Measurements from ENCODE around the gene SIM1.

SIM1 gene

DNA sequence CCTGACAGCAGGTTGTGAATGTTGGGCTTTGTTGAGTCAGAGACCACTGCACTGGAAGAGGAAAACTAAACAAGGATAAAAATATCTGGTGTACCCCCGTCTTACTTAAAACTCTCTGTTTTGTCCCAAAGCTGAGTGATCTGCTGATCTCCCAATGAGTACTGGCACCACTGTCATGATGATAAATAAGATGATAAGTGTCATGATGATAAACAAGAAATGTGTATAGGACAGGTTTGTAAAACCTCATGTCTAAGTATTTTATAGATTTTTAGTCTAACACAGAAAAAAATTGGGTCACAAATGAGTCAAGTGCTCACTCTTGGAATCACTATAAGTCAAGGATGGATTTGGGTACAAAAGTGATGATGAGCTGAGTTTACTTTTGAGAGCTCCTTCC lies 8.5 kb upstream of the SIM1 start:
- H3K9me3 ChIP-seq (replicated peaks in 1 of 11): peaks cover 0 to 11% (median 7%) of the 10 kb centered on the region in 11 experiments; a peak in 10 of 22 replicates
- no peak overlapping the region for H3K4me2 ChIP-seq
- no peaks in the 10 kb centered on the region for H4K20me1 ChIP-seq
- H3K4me1 ChIP-seq: no peaks in the 10 kb centered on the region
- no peak overlapping the region for H3K27ac ChIP-seq
- H3K36me3 ChIP-seq: no peaks in the 10 kb centered on the region
- H3K9ac ChIP-seq: no peak overlapping the region
- H3K27me3 ChIP-seq: peaks cover 0 to 20% (median 5%) of the 10 kb centered on the region in 11 experiments; a peak in 10 of 22 replicates
- no peak for TF ChIP-seq Cebpa-rat (IDR thresholded peaks at IDR 0.05)
- H3K4me3 ChIP-seq: no peak overlapping the region

DNA sequence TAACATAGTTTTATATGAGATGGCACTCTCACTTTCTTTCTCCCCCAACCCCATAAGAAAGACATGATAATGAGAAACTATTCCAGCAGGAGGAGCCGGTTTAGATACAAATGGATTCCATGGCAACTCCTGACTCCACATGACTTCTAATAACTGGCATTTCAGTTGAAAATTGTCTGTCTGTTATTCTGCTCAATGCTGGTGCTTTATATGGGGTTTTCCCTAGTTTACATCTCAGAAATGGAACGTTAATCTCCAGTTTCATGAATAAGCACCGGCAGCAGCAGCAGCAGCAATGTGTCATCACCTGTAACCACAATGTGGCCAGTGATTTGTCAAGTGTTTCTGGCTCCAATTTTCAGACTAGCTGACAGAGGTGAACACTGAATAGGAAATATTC lies 8.0 kb upstream of the SIM1 start:
- no peak for TF ChIP-seq Cebpa-rat (IDR thresholded peaks at IDR 0.05)
- Histone ChIP-seq H3K9me3 (replicated peaks in 1 of 11) (peaks cover under 1 to 15% (median 9%) of the 10 kb centered on the region in 11 experiments; a peak in 21 of 22 replicates), H3K36me3 (no peaks in the 10 kb centered on the region), H3K4me2 (no peak overlapping the region), H3K9ac (no peak overlapping the region), H3K4me1 (no peaks in the 10 kb centered on the region), H3K27me3 (peaks cover 0 to 25% (median 10%) of the 10 kb centered on the region in 11 experiments; a peak in 16 of 22 replicates), H3K4me3 (no peak overlapping the region), H3K27ac (no peak overlapping the region), H4K20me1 (no peaks in the 10 kb centered on the region)

DNA sequence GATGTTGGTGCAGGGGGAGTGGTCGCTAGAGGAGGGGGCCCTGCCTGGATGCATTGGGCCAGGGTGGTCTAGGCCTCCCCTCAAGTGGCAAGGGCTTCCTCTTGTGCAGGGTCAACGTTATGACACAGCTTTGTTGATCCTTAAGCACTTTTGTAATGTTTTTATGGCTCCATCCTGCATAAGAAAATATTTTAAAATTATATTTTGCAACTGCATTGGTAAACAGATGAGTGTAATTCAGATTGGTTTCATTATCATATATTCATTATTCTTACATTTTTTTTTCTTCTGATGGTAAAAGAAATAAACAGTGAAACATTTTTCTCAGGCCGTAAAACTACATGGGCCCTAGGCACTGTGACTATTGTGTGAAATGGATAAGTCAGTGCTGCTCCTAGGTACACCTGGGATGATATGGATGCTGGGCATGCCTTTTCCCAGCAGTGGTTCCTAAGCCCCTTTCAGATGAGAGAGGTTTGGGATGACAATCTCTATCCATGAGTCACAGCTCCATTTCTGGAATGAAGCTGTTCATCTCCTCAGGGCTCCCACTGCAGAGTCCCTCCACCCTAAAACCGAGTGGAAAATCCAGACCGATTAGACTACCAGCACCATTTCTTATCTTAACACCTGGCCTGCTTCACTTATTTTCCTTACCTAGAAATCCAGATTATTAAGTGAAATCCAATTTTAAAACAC lies 5.8 kb upstream of the SIM1 start:
- no peaks in the 10 kb centered on the region for H4K20me1 ChIP-seq
- no peak overlapping the region for H3K4me2 ChIP-seq
- H3K36me3 ChIP-seq: no peaks in the 10 kb centered on the region
- H3K27ac ChIP-seq: no peak overlapping the region
- no peak overlapping the region for H3K9ac ChIP-seq
- H3K9me3 ChIP-seq (replicated peaks in 1 of 11): peaks cover 21 to 36% (median 30%) of the 10 kb centered on the region in 11 experiments
- H3K4me3 ChIP-seq: no peak overlapping the region
- H3K4me1 ChIP-seq: no peaks in the 10 kb centered on the region
- H3K27me3 ChIP-seq: peaks cover 20 to 46% (median 31%) of the 10 kb centered on the region in 11 experiments
- TF ChIP-seq Cebpa-rat (IDR thresholded peaks at IDR 0.05): no peak

DNA sequence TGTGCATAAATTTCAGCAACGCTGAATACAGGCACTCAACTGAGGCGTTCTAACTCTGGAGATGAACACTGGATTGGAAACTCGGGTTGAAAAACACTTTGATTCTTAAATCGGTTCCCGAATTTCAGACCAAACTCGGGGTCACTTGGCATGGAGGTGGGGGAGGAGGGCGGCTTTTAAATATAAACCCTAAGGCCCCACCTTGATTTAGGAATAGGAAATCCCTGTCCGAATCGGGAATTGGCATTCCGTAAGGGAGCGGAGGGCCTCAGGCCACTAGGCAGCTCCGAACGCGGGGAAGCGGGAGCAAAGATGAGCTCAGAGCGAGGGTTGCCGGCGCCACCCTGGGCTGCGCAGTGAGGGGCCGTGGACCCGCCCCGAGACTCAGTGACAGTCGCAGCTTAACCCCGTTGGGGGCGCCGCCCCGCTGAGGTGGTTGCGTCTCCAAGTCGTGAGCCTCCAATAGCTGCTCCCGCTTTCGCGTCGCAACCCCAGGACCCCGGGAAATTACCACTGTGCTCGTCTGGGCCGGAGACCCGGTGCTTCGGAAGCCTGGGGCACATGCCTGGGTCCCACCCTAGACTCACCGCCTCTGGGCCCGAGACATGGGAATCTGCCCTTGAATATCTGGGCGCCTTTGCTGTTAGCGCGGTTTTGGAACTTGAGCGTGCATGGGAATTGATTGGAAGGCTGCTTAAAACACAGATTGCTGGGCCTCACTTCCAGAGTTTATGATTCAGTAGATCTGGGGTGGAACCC lies 4.6 kb upstream of the SIM1 start:
- no peak overlapping the region for H3K4me2 ChIP-seq
- no peaks in the 10 kb centered on the region for H4K20me1 ChIP-seq
- no peaks in the 10 kb centered on the region for H3K36me3 ChIP-seq
- H3K4me3 ChIP-seq: no peak overlapping the region
- H3K27ac ChIP-seq: no peak overlapping the region
- H3K9me3 ChIP-seq (replicated peaks in 1 of 11): peaks cover 34 to 49% (median 43%) of the 10 kb centered on the region in 11 experiments
- peaks cover 33 to 59% (median 44%) of the 10 kb centered on the region in 11 experiments for H3K27me3 ChIP-seq
- no peak overlapping the region for H3K9ac ChIP-seq
- H3K4me1 ChIP-seq: no peaks in the 10 kb centered on the region
- TF ChIP-seq Cebpa-rat (IDR thresholded peaks at IDR 0.05): no peak

DNA sequence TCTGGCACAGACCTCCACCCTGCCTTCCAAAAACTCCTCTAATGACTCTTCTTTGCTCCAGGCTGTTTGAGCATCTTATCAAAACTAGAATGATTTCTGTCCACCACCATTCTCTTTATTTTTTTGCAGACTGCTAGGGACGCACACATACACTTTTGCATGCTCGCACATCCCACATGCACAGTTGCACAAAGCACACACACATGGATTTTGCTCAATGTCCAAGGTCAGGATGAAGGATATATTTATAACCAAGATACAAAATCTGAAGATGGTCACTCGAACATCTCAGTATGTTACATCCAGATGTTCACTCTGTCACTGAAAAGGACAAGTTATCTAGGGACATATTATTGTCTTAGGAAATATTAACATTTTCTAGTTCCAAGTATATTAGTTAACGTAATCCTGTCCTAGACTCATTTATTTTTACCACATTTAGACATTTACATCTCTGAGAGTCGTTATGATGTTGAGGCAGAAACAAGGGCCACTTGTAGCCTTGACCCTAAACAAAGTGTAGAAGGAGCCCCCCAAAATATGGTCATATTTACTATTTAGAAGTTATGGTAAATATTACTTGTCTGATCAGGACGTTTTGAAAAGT lies 3.4 kb upstream of the SIM1 start:
- Histone ChIP-seq H3K4me1 (peaks cover 0 to 1% (median 0%) of the 10 kb centered on the region in 10 experiments; a peak in 1 of 20 replicates), H3K9me3 (replicated peaks in 1 of 11) (peaks cover 43 to 61% (median 54%) of the 10 kb centered on the region in 11 experiments), H3K27me3 (peaks cover 45 to 71% (median 56%) of the 10 kb centered on the region in 11 experiments), H3K4me2 (no peak overlapping the region), H3K36me3 (no peaks in the 10 kb centered on the region), H3K9ac (no peak overlapping the region), H3K27ac (no peak overlapping the region), H3K4me3 (no peak overlapping the region), H4K20me1 (no peaks in the 10 kb centered on the region; a peak in 1 of 22 replicates)
- TF ChIP-seq Cebpa-rat (IDR thresholded peaks at IDR 0.05): no peak

DNA sequence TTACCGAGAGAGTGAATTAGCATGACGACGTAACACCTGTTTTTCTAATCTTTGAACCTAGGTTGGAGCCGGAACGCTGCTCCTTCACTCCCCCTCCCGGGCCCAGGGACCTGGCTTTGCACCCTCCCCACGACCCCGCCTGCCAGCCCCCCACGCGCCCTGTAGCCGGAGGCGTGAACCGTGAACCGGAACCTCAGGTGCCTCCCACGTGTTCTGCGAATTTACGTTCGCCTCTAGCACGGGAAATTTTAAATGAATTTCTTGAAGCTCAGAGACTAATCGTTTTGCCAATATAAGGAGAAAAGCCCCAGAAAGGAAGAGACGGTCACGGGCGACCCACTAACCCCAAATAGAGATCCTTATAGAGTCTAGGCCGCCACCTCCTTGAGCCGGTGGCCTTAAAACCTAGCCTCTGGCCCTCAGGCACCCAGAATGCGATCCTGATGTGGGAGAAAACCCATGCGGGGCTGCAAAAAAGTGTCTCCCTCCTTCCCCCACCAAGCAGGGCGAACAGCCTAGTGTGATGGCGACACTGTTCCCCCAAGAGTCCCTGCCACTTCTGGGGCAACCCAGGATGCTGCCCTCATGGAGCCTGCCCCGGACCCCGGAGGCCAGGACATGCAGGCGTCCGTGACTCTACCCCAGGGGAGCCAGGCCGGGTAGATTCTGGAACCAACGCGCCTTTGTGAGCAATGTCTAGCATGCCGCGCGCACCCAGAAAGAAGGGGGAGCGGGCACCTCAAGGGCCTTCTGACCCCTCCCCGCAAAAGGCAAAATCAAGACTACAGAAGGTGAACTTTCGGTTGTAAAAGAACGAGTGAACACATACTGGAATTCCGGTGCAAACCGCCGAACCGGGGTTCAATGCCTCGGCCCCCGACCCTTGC lies 2.7 kb upstream of the SIM1 start:
- H3K27ac ChIP-seq: no peak overlapping the region
- peaks cover 0 to 3% (median 0%) of the 10 kb centered on the region in 11 experiments; a peak in 2 of 22 replicates for H4K20me1 ChIP-seq
- no peak for TF ChIP-seq Cebpa-rat (IDR thresholded peaks at IDR 0.05)
- peaks cover 43 to 61% (median 54%) of the 10 kb centered on the region in 11 experiments for H3K9me3 ChIP-seq (replicated peaks in 1 of 11)
- H3K4me2 ChIP-seq: no peak overlapping the region
- no peak overlapping the region for H3K4me3 ChIP-seq
- peaks cover 0 to 9% (median 1%) of the 10 kb centered on the region in 10 experiments; a peak in 11 of 20 replicates for H3K4me1 ChIP-seq
- peaks cover 52 to 78% (median 63%) of the 10 kb centered on the region in 11 experiments for H3K27me3 ChIP-seq
- no peaks in the 10 kb centered on the region for H3K36me3 ChIP-seq
- H3K9ac ChIP-seq: no peak overlapping the region

DNA sequence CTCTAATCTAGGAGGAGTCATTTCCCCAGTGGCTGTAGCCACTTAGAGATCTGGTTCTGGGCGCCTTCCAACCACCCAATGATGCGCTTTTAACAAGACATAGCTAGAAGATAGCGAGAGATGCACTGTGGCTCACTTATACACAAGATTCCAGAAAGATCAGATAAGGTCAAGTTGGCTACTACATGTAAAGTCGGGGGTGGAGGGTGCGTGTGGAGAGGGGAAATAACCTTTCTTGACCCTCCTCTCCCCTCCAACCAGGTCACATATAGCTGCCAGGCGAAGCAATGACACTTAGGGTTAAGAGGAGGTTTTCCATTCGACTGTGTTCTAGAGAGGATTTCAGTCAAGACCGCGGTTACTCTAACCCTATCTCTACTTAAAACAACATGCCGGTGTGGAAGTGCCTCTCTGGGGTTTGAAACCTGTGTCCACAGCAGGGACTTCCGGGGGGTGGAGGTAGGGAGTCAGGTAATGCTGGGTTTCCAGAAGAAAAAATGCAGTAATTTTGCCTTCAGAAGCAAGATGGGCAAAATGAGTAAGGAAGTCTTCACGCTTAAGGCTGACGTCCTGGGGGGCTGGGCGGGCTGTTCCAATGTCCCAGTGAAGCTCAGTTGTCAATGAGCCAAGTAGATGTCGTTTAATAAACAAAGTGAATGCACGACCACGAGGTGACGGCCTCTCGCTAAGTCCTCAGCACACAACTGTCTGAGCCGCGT lies 1.8 kb upstream of the SIM1 start:
- H3K4me1 ChIP-seq: peaks cover 4 to 17% (median 9%) of the 10 kb centered on the region in 10 experiments; a peak in 18 of 20 replicates
- H4K20me1 ChIP-seq: peaks cover 0 to 10% (median 0%) of the 10 kb centered on the region in 11 experiments; a peak in 2 of 22 replicates
- H3K4me2 ChIP-seq: no peak overlapping the region
- H3K9me3 ChIP-seq (replicated peaks in 1 of 11): peaks cover 43 to 61% (median 54%) of the 10 kb centered on the region in 11 experiments
- no peaks in the 10 kb centered on the region for H3K36me3 ChIP-seq
- peaks cover 60 to 86% (median 71%) of the 10 kb centered on the region in 11 experiments for H3K27me3 ChIP-seq
- no peak overlapping the region; a peak in 1 of 20 replicates for H3K4me3 ChIP-seq
- TF ChIP-seq Cebpa-rat (IDR thresholded peaks at IDR 0.05): no peak
- H3K9ac ChIP-seq: no peak overlapping the region
- no peak overlapping the region for H3K27ac ChIP-seq

All from BLaER1 treated with 17β-estradiol and CSF1 and Interleukin-3, amounts not matched to agents 10 nM and 100 nM (cell line).